HUDEP-2 (cell line): ENCODE results near the gene DLD.
A peak's percentile ranks its signal among the peaks of the same experiment; 100 is the strongest.
"Not testable (repeated sequence)": the region's sequence is repeated elsewhere in the genome, so short reads cannot be mapped to it uniquely, and the experiment has no call there.

Experiments
- DNase-seq, 76 experiments: peaks; one replicate each; lab custom pipeline; 2025; ENCODE audit not compliant: unreplicated experiment in 76 of 76; lab: John Stamatoyannopoulos, UW

Gene DLD, protein sequence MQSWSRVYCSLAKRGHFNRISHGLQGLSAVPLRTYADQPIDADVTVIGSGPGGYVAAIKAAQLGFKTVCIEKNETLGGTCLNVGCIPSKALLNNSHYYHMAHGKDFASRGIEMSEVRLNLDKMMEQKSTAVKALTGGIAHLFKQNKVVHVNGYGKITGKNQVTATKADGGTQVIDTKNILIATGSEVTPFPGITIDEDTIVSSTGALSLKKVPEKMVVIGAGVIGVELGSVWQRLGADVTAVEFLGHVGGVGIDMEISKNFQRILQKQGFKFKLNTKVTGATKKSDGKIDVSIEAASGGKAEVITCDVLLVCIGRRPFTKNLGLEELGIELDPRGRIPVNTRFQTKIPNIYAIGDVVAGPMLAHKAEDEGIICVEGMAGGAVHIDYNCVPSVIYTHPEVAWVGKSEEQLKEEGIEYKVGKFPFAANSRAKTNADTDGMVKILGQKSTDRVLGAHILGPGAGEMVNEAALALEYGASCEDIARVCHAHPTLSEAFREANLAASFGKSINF

DNA sequence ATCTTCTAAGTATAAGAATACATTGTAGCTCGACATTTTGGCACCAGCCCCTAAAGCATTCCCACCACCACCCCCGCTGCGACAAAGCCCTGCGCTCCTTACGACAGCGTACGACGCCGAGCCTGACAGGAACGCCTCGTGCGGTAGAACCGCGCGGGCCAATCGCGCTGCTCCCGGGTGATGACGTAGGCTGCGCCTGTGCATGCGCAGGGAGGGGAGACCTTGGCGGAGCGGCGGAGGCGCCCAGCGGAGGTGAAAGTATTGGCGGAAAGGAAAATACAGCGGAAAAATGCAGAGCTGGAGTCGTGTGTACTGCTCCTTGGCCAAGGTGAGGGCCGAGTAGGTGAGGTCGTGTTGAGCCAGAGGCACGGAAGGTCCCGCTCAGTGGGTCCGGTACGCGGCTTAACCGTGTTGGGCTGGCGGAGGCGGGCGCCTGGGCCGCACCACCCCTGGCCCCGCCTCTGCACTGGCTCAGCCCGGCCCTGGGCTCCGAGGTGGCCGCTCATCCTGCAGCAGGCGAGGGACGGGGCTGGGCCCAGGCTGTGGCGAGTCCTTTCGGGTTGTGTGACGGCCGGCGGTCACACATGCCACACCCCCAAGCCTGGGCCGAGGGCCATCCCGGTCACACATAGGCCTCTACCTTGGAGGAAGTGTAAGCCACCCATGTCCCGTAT is at the start of gene DLD:
DLD (plus strand) TSS at position 222 of the 674 bp plus-strand sequence; CDS start at position 290, 68 bp downstream.
- DNase-seq, result peak in 75 of 76 experiments; percentile 32 to 94 (median 86)

DNA sequence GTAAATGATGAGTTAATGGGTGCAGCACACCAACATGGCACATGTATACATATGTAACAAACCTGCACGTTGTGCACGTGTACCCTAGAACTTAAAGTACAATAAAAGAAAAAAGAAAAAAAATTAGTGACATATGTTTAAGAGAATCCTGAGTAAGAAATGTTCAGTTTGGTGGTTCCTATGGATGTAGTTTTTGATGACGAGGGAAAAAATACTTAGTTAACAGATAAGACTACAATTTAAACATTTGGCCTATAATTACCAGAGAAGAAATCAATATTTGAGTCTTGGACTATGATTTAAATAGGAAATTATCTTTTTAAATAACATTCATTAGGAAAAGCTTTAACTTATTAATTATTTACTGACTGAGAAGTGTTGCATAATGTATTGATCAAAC is 48.8 kb upstream of the DLD start:
- no peak for DNase-seq

DNA sequence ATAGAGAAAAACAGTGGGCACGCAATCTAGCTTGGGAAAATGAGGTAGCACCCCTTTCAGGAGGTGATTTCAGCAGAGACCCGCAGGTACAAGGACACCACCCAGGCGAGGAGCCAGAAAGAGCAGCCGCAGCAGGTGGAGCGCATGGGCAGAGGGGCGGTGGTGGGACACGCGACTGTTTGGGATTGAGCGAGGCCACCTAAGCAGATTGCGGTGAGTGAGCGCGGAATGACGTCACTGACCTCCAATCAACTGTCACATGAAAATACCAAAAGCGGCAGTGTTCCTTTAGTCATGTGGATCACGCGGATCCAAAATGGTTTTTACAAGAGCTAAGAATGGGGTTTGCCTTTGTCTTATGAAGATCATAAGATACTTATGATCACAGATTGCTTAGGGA is 47.8 kb upstream of the DLD start:
- DNase-seq, result no peak

DNA sequence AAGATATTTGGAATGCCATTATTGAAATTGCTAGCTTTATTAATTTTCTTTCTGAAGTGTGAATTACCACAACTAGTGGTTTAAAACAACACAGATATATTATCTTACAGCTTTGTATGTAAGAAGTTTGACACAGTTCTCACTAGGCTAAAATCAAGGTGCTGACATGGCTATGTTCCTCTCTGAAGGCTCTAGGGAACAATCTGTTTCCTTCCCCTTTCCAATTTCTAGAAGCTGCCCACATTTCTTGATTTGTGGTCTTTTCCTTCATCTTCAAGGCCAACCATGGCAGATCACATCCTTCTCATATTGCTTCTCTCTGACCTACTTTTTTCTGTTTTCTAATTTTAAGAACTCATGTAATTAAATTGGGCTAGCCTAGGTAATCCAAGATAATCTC is 44.7 kb upstream of the DLD start:
- no peak for DNase-seq

DNA sequence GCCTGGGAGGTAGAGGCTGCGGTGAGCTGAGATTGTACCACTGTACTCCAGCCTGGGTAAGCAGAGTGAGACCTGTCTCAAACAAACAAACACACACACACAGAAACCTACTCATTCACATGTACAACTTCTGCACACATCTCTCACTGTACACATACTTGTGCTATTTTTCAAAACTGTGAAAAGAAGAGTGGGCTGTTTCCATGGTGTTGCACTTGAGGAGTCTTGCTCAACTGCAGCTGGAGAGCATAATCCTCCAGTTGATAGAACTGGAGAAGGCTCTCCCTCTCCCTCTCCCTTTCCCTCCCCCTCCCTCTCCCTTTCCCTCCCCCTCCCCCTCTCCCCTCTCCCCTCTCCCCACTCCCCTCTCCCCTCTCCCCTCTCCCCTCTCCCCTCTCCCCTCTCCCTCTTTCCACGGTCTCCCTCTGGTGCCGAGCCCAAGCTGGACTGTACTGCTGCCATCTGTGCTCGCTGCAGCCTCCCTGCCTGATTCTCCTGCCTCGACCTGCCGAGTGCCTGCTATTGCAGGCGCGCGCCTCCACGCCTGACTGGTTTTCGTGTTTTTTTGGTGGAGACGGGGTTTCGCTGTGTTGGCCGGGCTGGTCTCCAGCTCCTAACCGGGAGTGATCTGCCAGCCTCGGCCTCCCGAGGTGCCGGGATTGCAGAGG is 43.7 kb upstream of the DLD start:
- DNase-seq, result no peak

DNA sequence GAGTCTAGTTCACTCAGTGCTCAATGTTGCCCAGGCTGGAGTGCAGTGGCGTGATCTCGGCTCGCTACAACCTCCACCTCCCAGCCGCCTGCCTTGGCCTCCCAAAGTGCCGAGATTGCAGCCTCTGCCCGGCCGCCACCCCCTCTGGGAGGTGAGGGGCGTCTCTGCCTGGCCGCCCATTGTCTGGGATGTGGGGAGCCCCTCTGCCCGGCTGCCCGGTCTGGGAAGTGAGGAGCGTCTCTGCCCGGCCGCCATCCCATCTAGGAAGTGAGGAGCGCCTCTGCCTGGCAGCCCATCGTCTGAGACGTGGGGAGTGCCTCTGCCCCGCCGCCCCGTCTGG is 43.2 kb upstream of the DLD start:
- DNase-seq, result not testable (repeated sequence)

DNA sequence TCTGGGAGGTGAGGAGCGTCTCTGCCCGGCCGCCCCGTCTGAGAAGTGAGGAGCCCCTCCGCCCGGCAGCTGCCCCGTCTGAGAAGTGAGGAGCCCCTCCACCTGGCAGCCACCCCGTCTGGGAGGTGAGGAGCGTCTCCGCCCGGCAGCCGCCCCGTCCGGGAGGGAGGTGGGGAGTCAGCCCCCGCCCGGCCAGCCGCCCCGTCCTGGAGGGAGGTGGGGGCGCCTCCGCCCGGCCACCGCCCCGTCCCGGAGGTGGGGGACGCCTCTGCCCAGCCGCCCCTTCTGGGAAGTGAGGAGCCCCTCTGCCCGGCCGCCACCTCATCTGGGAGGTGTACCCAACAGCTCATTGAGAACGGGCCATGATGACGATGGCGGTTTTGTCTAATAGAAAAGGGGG is 42.8 kb upstream of the DLD start:
- DNase-seq, result not testable (repeated sequence)

DNA sequence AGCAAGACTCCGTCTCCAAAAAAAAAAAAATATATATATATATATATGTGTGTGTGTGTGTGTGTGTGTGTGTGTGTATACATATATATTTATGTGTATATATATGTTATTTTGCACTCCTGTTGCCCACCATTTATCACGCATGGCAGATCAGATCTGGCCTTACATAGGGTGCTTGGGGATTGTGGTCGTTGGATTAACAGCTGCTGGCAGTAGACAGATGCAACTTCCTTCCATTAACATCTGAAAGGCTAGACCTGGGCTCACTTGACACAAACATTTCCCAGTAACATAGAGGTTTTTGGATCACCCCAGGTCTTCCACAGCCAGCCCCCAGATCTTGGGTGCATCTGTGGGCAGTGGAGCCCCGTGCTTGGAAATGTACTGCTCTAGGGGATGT is 40.8 kb upstream of the DLD start:
- peak in 9 of 76 experiments; percentile 6 to 38 (median 9) for DNase-seq

DNA sequence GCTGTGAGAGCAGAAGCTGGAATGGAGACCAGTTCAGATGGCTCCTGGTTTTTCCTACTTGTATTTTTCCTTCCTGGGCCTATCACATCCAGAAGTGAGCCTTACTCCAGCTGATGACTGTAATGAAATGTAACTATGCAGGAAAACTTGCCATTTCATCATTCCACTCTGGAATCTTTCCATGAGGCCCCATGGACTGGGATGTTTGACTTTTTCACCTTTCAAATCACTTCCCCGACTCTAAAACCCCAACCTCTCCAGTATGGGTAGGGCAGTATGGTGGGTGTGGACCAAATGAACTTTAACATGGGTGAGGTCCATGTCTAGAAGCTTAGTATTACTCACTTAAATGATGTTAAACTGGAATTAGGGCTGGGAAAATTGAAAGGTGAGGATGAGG is 40.3 kb upstream of the DLD start:
- no peak for DNase-seq

DNA sequence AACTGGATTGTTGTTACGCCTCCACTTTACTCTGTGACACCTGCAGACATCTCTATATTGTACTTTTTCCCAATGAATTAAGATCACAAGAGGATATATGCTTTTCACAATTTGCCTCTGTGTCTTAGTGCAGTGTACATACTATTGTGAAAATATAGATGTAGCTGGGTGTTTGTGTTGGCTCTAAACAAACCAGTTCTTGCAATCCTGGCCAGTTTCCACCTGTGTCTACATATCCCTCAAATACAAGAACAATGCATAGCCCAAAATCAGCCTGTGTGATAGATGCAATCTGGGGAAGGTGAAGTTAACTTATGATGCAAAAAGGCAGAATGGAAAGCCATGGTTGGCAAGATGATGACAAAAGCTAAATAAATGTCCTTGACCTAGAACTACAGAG is 36.5 kb upstream of the DLD start:
- DNase-seq, result no peak

DNA sequence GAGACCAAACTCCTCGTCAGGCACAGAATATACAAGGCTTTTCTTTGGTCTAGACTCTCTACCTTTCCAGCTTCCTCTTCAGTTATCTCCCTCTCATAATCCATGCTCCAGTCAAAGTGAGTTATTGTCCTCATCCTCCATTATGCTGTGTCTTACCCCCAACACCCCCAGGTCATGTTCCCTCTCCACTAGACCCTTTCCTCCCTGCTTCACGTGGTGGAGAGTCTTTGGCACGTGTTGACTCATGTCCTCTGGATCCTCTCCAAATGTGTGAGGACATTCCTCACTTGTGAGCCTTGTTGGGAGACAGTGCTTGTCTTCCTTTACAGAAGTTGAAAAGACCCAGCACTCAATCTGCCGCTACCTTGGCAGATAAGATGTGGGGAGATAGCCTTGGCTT is 36.0 kb upstream of the DLD start:
- peak in 11 of 76 experiments; percentile 7 to 38 (median 14) for DNase-seq

DNA sequence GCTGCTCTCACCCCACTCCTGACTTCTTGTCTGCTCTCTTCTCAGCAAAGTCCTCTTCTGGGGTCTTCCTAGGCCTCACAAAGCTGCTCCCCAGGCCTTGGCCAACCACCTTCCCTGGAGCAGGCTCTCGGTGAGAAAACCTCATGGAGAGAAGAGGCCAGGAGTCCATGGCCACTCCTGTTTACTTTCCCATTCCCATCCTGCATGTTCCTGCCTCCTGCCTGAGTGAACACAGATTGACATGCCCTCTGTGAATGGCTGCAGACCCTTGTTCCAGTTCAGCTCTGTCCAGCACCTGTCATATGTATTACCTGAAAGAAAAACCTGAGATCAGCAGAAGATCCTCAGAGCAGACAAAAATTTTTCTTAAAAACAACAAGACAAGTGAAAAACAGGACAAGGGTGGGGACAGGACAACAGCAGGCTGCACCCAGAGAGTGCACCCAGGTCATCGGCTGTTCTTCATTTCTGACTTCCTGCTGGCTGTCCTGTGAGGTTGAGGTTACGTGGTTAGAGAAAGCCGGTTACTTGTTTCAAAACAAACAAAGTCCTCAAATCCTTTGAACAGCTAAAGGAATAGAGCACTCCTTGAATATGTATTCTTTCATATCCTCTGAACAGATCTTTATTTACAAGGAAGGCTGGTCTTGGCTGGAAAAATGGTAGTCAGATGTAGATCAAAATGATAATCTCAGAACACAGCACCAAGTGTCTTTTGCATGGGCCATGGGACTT is 34.0 kb upstream of the DLD start:
- no peak for DNase-seq

DNA sequence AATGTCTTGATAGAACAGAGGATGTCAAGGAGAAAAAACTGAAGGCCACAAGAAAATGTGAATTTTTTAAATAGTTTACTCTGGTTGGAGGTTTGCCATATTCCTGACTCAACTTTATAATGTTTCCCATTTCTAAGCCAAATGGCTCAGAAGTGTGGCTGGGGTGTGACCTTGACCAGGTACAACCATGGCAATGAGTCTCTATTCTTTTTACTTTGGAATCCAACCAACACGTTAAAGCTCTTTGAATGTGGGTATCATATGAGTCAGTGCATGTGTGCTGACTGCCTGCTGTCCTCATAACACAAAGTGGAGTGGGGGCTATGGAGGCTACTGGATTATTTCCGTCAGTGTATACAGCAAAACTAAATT is 33.5 kb upstream of the DLD start:
- no peak for DNase-seq

DNA sequence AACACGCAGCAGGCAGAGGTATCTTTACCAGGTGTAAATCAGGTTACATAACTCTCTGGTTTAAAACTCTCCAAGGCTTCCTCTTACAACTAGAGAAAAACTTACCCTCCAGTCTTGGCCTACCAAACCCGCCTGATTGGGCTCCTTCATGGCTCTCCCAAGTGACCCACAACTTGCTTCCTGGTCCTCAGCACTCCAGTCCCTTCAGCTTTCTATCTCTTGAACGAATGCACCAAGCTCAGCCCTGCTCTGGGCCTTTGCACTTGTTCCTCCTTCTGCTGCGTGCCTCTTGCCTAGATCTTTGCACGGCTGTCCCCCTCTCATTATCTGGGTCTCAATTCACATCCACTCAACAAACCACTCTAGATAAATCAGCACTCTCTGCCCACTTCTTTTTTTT is 32.7 kb upstream of the DLD start:
- no peak for DNase-seq

DNA sequence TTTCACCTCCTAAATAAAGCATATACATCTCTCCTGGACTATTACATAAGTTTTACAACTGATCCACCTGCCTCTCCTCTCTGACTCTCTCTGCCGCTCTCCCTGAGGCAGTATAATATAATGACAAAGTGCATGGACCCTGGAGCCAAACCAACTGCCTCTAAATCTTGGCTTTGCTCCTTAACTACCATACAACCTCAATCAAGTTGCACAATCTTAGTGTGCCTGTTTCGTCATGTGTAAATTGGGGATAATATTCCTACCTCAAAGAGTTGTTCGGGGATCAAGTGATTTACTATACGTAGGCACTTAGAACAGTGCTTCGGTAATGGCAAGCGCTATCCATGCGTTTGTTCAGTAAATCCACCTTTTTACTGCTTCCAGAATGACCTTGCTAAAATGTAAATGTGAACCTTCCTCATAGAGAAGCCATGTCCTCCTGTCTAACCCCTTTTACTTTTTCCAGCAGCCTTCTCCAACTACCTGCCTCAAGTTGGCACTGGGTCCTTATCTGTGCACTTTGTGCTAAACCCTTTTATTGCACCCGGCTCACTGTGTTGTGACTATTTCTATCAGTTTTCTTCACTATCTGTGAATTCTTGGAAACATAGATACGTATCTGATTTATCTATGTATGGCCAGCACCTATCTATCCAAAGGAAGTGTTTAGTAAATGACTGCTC is 30.6 kb upstream of the DLD start:
- no peak for DNase-seq

DNA sequence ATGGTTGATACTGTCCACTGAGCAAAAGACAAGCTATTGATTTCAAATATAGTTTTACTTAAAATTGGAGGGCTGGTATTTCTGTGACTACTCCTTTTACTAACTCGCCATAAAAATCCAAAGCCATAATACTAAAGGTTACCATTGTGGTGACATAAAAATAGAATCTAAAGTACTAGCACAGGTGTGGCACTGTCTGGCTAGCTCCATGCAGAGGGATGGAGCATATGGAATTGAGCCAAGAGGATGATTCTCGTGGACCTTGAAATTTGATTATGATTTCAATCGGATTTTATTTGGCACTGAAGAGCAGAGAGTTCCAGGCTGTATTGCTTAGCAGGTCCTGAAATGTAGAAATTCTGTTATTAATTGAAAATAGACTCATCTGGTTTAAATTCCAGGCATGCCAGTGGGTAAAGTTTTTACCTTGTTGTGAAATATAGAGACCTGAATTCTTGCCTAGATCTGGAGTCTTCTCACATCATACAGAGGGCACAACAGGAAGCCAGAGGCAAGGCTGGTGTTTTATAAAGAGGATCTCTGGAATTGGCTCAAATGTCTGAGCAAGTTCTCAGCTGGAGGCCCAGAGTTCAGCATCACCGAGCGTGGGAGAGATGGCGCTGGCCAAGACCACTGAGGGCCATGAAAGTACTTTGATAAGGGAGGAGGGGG is 29.9 kb upstream of the DLD start:
- no peak for DNase-seq

DNA sequence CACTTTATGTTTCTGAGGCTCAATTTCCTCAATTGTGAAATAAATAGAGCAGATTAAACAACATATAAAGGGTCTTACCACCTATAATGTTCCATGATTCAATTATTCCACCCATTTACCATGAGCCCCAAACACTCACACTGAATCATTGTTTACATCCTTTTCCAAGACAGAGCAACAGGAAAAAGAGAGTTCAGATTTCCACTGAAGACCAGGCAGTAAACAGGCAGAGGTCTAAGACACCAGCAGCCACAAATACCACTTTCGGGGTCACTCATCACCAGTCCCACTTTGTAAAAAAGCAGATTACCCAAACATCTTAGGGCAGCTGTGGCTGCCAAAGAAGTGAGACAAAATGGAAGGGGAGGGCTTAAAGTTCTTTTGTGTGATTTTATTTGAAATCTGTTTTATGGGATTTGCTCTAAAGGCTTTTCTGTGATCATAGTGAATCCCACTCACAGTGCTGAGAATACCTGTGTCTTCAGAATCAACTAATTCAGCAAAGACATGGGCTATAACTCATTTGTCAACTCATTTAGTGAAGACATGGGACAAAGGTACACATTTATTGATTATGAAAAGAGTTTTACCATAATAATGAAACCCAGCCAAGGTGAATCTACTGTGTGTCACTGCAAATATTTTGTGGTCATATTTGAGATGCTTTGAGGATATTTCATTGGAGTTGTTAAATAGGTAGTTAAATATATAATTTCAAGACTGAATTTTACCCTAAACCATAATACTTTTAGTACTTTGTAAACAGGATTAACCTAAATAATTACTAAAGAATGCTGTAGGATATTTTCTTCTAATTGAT is 24.8 kb upstream of the DLD start:
- no peak for DNase-seq

DNA sequence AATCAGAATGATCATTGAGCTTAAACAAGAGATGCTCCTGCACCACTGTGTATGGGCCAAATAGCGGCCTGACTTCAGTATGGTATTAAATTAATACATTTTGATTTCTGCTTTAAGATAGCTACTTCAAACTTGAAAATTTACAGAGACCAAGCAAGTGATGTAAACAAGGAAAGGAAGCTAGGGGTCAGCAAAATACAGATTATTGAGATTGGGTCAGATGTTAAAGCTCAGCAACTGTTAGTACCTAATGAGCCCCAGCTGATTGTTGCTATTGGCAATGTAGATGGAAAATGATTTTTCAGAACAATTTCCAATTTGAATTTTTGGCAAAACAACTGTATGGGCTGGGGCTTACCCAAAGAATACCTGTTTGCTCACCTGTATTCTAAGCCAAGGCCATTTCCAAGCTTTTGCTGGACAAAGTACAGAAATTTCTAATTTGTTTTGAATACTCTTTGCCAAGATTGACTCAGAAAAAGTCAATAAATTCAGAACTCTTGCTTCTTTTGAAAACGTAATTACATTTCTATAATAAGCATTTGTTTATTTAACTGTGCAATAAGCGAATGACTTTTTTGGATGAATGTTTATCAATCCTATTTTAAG is 23.0 kb upstream of the DLD start:
- DNase-seq, result no peak
